ENCODE measurements around the gene ASXL3.
A peak's percentile ranks its signal among the peaks of the same experiment; 100 is the strongest.

The ASXL3 gene

DNA sequence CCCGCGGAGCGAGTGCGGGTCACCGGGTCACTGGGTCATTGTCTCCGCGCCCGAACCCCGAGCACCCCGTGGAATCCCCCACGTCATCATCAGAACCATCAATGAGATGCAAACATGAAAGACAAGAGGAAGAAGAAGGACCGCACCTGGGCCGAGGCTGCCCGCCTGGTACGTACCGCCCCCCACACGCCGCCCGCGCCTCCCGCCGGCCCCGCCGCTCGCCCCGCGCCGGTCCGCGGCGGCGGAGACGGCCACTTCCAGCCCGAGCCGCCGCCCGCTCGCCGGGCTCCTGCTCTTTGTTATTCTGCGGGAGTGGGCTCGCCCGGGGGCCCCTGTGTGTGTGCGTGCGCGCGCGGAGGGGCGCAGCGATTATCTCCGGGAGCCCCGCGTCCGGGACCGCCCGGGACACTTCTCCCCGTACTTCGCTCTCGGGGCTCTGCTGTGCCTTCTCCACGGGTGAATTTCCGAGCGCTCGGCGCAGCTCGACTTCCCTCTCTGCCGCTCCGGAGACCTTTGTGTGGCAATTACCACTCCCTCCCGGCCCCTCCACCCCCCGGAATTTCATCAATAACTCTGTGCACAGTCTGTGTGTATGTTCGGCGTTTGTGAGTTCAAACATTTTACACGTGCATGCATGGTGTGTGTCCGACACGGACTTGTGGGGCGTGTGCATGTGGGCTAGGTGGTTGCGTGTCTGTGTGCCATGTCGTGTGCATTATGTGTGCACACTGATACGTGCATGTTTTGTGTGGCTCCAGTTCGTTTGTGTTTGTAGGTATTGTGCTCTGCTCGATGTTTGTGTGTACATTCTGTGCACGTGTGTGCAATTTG, 714 bp downstream of the ASXL3 start:
- Histone ChIP-seq H3K36me3 (ENCODE audit: control insufficient read depth, insufficient read depth, low read length) (no peaks in the 10 kb centered on the region), H3K27me3 (replicated peaks; ENCODE audit: control insufficient read depth, insufficient read depth, low read length) (no peaks in the 10 kb centered on the region; the same call in 1 of the 2 replicates), H3K4me3 (replicated peaks; ENCODE audit: low read depth, low read length) (peak overlapping the region; percentile 41; the same call in 1 of the 2 replicates)
- TF ChIP-seq, protein P1, sequence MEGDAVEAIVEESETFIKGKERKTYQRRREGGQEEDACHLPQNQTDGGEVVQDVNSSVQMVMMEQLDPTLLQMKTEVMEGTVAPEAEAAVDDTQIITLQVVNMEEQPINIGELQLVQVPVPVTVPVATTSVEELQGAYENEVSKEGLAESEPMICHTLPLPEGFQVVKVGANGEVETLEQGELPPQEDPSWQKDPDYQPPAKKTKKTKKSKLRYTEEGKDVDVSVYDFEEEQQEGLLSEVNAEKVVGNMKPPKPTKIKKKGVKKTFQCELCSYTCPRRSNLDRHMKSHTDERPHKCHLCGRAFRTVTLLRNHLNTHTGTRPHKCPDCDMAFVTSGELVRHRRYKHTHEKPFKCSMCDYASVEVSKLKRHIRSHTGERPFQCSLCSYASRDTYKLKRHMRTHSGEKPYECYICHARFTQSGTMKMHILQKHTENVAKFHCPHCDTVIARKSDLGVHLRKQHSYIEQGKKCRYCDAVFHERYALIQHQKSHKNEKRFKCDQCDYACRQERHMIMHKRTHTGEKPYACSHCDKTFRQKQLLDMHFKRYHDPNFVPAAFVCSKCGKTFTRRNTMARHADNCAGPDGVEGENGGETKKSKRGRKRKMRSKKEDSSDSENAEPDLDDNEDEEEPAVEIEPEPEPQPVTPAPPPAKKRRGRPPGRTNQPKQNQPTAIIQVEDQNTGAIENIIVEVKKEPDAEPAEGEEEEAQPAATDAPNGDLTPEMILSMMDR (IDR thresholded peaks at IDR 0.05; ENCODE audit: insufficient read depth, low read length, poor library complexity, severe bottlenecking) = no peak
- DNase-seq (ENCODE audit: extremely low read depth, insufficient read length) = no peak

DNA sequence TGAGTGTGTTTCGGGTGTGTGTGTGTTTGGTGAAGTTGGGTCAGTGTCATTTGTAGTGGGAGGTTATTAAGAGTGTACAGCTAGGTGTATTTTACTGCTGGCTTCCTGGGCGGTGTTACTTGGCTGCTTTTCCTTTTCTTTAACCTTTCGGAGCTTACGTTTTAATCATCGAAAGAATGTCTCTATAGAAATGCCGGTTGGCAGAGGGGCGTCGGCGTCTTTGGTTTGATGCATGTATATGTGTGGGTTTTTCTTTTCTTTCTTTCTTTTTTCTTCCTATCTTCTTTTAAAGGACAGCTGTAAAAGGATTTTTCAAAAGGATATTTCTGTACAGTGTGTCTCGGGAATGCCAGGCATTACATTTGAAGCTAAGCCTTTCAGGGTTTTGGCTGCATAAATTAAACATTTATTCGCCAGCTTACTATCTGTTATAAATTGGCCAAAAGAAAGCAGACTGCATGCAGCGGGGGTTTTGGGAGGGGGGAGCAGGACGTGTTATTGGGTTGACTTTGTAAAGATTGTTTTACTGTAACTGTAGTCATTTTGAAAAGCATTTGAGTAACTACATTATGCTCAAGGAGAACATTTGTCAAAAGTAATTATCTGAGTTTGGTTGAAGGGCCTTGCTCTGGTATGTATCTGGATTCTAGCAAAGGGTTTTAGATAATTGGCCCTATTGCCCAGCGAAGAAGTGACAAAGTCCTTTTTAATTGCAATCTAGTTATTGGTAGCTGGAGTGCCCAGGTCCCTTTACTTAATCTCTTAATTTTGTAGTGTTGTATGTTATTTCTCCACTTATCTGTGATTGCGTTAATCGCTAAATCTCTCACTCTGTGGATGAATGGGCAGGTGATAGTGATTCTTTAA, 1.6 kb downstream of the ASXL3 start:
- TF ChIP-seq, protein P1 (IDR thresholded peaks at IDR 0.05; ENCODE audit: insufficient read depth, low read length, poor library complexity, severe bottlenecking) = no peak
- DNase-seq (ENCODE audit: extremely low read depth, insufficient read length) = no peak
- Histone ChIP-seq H3K36me3 (ENCODE audit: control insufficient read depth, insufficient read depth, low read length) (no peaks in the 10 kb centered on the region), H3K4me3 (replicated peaks; ENCODE audit: low read depth, low read length) (no peak overlapping the region), H3K27me3 (replicated peaks; ENCODE audit: control insufficient read depth, insufficient read depth, low read length) (no peaks in the 10 kb centered on the region; the same call in 1 of the 2 replicates)

DNA sequence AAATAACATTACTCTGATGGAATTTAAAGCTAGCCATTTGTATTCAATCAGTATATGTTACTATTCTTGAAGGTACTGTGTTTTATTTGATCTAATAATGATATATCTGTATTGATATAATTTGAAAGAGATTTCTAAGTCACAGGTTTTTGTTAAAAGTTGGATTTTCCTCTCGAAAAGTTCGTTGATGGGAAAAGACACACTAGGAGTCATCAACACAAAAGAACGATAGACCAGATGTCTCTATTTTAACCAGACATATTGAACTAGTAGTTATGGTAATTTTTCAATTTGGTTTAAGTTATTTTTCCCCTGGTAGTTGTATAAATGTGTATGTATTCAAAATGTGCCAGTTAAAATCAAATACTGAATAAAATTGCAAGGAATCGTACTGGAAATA, 2.5 kb downstream of the ASXL3 start:
- H3K4me3 ChIP-seq (replicated peaks; ENCODE audit: low read depth, low read length) = no peak overlapping the region
- no peak for DNase-seq (ENCODE audit: extremely low read depth, insufficient read length)
- TF ChIP-seq, protein P1 (IDR thresholded peaks at IDR 0.05; ENCODE audit: insufficient read depth, low read length, poor library complexity, severe bottlenecking) = no peak
- no peaks in the 10 kb centered on the region; the same call in 1 of the 2 replicates for H3K27me3 ChIP-seq (replicated peaks; ENCODE audit: control insufficient read depth, insufficient read depth, low read length)
- no peaks in the 10 kb centered on the region for H3K36me3 ChIP-seq (ENCODE audit: control insufficient read depth, insufficient read depth, low read length)

DNA sequence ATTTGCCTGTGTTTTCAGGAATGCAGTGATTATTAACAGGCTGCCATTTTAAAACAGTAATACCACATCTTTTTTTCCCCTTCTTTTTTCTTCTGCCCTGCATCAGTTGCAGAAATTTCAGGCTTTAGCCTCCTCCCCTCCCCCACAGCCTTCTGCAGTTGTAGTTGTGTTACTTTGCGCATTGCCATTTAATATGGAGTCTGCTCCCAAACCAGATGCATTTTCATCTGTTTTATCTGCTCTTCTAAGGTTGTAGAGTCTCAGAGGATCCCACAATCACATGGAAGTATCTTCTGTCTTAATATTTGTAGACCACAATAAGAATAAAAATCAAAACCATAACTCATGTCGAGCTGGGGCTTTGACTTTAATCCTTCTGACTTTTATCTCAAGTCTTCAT, 3.8 kb downstream of the ASXL3 start:
- H3K27me3 ChIP-seq (replicated peaks; ENCODE audit: control insufficient read depth, insufficient read depth, low read length) = no peaks in the 10 kb centered on the region; the same call in 1 of the 2 replicates
- no peak for DNase-seq (ENCODE audit: extremely low read depth, insufficient read length)
- no peaks in the 10 kb centered on the region for H3K36me3 ChIP-seq (ENCODE audit: control insufficient read depth, insufficient read depth, low read length)
- no peak overlapping the region for H3K4me3 ChIP-seq (replicated peaks; ENCODE audit: low read depth, low read length)
- TF ChIP-seq, protein P1 (IDR thresholded peaks at IDR 0.05; ENCODE audit: insufficient read depth, low read length, poor library complexity, severe bottlenecking) = no peak

DNA sequence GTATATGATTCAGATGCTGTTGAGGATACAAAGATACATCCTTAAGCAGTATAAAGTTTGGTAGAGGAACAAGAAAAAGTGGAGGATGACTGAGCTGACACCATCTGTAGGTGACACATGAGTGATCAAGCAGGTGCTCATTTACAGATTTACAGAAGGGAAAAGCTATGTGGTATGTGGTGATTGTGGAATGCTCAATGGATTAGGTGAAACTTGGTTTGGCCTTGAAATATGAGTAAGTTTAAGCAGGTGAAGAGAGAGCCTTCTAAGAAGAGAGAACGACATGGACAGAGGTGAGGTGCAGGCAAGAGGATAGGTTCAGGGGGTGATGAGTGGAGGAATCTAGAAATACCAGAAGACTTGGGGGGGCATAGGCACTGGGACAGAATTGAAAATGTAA, 5.9 kb downstream of the ASXL3 start:
- Histone ChIP-seq H3K4me3 (replicated peaks; ENCODE audit: low read depth, low read length) (no peak overlapping the region), H3K36me3 (ENCODE audit: control insufficient read depth, insufficient read depth, low read length) (no peaks in the 10 kb centered on the region), H3K27me3 (replicated peaks; ENCODE audit: control insufficient read depth, insufficient read depth, low read length) (no peaks in the 10 kb centered on the region; the same call in 1 of the 2 replicates)
- TF ChIP-seq, protein P1 (IDR thresholded peaks at IDR 0.05; ENCODE audit: insufficient read depth, low read length, poor library complexity, severe bottlenecking) = no peak
- no peak for DNase-seq (ENCODE audit: extremely low read depth, insufficient read length)

All from GM06990 (cell line).